Measurements from ENCODE around the gene LORICRIN.

The LORICRIN gene, protein sequence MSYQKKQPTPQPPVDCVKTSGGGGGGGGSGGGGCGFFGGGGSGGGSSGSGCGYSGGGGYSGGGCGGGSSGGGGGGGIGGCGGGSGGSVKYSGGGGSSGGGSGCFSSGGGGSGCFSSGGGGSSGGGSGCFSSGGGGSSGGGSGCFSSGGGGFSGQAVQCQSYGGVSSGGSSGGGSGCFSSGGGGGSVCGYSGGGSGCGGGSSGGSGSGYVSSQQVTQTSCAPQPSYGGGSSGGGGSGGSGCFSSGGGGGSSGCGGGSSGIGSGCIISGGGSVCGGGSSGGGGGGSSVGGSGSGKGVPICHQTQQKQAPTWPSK

GRCh38 chr1:153259387-153259786 lies at the start of gene LORICRIN:
LORICRIN (plus strand) TSS chr1:153259687; CDS start chr1:153260950, 1,263 bp downstream.
- DNase-seq: no peak

DNA sequence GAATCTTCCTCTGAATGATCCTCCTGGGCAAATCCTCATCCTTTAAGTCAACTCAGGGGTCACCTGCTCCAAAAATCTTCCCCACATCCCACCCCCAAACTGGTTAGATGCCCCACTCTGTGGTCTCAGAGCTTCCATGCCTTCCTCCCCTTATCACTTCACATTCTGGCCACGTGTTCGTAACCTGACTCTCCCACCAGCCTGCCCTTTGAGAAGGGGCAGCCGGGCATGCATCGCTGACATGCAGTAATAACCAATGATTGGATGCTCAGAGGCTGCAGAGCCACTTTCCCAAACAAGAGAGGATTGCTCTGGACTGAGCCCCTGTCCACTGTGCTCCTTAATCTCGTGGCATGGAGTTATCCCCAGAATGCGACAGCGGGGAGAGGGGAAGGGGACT lies 49.3 kb upstream of the LORICRIN start:
- no peak for DNase-seq

GRCh38 chr1:153212201-153212600 lies 47.3 kb upstream of the LORICRIN start:
- DNase-seq: no peak

DNA sequence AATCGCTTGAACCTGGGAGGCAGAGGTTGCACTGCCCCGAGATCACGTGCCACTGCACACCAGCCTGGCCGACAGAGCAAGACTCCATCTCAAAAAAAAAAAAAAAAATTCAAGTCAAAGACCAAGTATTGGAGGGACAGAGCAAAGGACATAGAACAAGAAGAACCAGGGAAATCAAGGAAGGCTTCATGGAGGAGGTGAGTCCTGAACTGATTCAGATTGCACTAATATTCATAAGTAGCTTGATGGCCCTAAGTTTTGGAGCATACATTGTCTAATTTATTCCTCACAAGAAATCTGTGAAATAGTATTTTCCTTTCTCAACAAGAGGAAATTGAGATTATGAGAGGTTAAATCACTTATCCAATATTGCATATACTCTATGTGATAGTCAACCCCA lies 46.0 kb upstream of the LORICRIN start:
- no peak for DNase-seq

GRCh38 chr1:153217212-153217611 lies 42.3 kb upstream of the LORICRIN start, which contains the start of gene PRR9:
PRR9 (plus strand) TSS chr1:153217584; CDS start chr1:153218145, 561 bp downstream.
- DNase-seq: no peak

GRCh38 chr1:153217744-153218416 lies 41.6 kb upstream of the LORICRIN start:
- no peak for DNase-seq

DNA sequence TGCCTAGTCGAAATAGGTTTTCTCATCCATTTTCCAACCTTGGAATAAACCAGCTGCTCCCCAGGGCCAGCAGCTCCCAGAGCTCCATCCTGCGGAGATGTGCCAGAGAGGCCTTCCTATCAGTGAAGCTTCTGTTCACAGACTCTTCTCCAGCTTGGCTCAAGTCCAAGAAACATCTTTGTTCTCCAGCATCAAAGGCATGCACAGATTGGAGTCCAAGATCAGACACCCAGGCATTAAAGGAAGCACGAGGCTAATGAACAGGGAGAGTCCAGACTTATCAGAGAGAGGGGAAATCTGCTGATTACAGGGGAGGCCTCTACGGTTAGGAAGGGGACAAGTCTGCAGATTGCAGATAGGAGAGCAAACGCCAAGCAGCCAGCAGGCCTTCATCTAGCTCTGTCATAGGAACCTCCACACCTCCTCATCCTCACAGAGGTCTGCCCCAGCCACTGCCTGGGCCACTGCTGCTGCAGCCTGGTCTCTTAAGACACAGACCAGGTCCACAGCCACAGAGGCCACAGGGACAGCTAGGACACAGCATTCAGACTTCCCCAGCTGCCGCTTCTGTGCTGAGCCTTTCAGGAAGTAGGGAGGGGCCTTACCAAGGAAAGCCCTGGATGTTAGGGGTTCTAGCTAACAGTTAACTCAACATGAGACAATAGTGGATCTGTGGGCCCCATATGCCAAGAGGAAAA lies 38.7 kb upstream of the LORICRIN start:
- DNase-seq: no peak

DNA sequence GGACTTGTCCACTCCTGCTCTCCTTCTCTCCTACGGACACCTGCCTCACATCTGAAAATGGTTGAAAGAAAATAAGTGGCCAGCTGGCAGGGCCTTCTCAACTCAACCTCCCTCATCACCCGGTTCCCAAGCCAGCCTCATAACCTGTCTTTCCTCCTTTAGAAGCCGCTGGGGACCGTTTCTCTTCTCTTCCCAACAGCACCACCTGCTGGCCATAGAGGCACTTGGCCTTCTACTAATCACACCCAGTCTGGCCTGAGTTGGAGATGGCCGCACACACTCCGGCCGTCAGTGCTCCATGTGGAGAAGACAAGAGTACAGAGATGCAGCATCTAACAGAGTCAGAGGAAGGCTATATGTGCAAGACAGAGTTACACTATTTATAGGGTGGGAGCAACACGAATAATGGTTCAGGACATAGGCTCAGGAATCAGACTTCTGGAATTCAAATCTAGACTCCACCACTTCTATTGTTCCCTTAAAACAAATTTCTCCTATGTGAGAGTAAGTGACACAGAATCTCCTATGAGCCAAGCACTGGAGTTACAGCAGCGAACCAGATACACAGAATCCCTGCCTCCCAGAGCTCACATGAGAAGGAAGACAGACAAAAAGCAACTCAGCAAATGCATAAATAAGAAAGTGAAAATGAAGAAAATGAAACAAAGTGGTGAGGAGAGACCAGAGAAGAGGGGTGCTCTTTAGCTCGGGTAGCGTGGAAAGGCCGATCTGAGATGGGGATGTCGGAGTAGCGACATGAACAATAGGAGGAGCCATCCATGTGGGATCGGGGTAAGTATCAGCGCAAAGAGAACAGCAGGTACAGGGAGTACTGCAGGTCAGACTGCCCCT lies 36.2 kb upstream of the LORICRIN start:
- DNase-seq: peak; percentile 74

GRCh38 chr1:153227810-153228209 lies 31.7 kb upstream of the LORICRIN start:
- DNase-seq: no peak

DNA sequence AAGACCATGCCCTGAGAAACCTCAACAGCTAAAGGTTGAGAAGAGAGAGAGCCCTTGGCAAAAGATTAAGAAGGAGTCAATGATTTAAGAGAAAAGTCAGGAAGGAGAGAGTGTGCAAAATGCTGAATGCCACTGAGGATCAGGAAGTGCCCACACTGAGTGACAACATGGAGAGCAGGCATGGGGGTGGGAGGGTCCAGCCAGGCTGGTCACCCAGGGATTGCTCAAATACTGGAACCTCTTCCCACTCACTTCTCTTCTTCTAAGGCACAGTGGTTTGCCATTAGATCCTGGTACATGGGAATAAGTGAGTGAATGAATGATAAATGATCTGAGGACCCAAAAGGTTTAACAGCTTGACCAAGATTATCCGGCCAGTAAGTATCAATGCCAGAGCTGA lies 31.0 kb upstream of the LORICRIN start:
- DNase-seq: no peak

DNA sequence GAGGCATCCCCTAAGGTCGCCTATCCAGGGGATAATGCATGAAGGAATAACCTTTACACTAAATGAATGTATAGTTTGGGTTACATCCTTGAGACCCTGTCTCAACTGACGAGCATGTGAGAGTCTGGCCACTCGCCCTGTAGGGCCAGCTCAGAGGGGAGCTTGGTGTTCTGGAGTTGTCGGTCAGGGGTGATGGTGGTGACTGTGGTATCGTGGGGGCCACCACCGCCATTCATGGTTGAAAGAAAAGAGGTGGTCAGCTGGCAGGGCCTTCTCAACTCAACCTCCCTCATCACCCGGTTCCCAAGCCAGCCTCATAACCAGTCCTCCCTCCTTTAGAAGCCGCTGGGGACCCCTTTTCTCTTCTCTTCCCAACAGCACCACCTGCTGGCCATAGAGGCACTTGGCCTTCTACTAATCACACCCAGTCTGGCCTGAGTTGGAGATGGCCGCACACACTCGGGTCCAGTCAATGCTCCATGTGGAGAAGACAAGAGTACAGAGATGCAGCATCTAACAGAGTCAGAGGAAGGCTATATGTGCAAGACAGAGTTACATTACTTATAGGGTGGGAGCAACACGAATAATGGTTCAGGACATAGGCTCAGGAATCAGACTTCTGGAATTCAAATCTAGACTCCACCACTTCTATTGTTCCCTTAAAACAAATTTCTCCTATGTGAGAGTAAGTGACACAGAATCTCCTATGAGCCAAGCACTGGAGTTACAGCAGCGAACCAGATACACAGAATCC lies 30.2 kb upstream of the LORICRIN start:
- peak; percentile 44 for DNase-seq

DNA sequence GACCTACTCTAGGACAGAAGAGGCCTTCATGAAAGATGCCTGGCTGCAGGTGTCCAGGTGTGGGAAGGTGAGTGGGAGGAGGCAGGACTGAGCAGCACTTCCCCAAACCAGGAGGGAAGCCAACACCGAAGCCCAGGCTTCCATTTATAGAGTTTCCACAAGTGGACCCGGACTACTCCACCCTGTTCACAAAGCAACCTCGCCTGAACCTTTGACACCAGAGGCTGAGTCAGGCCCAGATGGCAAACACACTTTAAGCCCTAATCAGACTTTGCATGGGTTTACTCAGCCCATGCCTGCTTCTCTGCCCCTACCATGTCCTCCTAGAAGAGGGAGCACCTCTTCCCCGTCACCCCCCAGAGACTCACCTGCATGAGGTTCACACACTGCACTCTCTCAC lies 28.1 kb upstream of the LORICRIN start:
- DNase-seq: no peak

DNA sequence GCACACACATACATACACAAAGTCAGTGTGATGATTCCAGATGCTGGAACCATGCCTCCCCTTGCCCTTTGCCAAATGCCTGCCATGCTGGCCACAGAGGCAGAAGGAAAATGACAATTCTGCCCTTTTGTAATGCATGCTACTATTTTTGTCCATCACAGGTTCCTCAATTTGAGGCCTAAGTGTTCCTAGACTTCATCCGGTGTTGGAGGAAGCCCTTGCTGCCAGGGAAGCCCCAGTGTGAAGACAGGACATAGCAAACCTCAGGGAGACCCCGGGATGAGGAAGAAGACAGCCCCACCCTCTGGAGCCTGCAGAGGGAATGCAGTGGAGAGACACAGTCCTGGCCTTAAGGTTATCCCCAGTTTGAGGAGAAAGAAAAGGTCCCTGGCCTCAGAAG lies 27.7 kb upstream of the LORICRIN start:
- DNase-seq: no peak

GRCh38 chr1:153232553-153232952 lies 26.9 kb upstream of the LORICRIN start:
- DNase-seq: no peak

DNA sequence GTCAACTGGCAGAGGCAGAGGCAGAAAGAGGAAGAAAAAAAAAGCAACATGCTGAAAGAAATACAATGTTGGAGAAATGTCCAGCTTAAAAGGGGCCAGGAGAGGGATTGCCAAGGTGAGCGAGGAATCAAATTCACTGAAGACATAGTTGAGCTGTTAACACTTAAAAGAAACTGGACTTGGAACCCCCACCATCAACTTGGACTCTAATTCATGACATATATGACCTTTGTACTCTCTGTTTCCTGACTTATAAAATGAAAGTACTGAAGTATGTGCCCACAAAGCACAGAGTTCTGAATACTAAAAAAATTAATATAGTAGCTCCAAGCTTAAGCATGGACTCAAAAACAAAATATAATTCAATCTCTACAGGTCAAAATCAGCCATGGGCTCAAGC lies 26.0 kb upstream of the LORICRIN start:
- DNase-seq: no peak

GRCh38 chr1:153238527-153238926 lies 21.0 kb upstream of the LORICRIN start:
- DNase-seq: no peak

- DNase-seq: no peak
These were observed 17.3 kb upstream of the LORICRIN start for GRCh38 chr1:153242160-153242559.

GRCh38 chr1:153245466-153245865 lies 14.0 kb upstream of the LORICRIN start:
- no peak for DNase-seq

- DNase-seq: no peak
These were observed 13.5 kb upstream of the LORICRIN start for GRCh38 chr1:153246018-153246417.

- no peak for DNase-seq
These were observed 12.7 kb upstream of the LORICRIN start for GRCh38 chr1:153246825-153247224.

DNA sequence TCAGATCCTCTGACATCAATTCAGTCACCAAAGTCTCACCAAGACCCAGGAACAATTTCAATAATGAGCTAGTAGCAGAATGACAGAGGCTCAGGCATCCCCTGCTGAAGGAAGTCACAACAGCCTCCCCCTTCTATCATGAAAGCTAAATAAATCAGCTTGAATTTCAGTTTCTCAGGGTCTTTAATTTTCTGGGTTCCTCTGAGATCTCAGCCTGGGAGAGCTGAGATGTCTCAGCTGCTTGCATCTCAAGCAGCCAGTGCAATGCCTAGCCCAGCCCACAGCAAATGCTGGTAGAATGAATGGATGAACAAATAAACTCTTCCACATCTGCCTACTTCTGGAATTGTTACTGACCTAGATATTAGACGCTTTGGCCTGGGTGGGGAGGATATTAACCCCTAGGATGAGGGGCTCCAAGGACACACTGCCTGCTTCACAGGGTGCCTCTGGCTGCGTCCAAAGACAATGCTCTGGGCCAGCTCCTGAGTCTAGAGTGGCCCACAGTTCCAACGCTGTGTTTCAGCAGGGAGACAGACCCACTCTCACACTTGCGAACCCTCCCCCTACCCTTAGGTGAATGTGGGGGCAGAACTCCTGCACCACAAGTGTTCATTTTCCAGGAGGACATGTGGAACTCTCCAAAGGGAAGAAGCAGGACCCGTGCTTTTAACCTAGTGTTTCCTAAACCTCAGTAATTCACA lies 11.2 kb upstream of the LORICRIN start:
- no peak for DNase-seq

DNA sequence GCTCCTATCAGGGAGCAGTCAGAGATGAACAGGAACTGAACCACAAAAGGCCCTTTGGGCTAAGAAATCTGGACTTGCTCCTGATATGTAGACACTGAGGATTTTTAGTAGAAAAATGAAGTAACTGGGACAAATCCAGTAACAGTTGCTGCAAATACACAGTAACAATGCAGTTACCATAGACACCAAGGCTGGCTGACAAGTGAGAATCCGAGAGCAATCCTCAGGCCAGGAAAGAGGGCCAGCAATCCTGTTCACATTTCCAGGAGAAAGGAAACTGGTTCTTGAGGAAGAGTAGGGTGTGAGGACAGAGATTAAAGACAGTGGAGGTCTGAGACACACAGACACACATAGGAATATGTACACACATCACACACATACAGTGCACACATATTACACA lies 9.3 kb upstream of the LORICRIN start:
- no peak for DNase-seq
